Measurements from ENCODE around the gene TEC. TPM values are rescaled to one million over a fixed set of nuclear protein-coding genes. Genes with fewer than 3 reads are reported as not detected.

Gene TEC
- total RNA-seq, 2 experiments from 2014 or later: 2.1 to 11.5 TPM

- ChIA-PET CTCF (ENCODE audit: unreplicated experiment) (no interaction called here), POLR2A (interaction anchor here (0.7 to 1.4 kb wide), 4 partner anchors 16 to 436 kb away, joined by 3 to 10 read pairs (median 4); no protein-coding TSS in a partner anchor)
- intact Hi-C loops (cut with micrococcal nuclease; ENCODE audit: unreplicated experiment): no loop called here
- no TSS peak for BruUV-seq (replicated peaks)
- Histone ChIP-seq H3K4me1 (ENCODE audit: insufficient read depth, low read length, poor library complexity, severe bottlenecking) (no peaks in the 10 kb centered on the region), H4K20me1 (ENCODE audit: insufficient read depth, low read length) (no peaks in the 10 kb centered on the region), H3K27ac (ENCODE audit: low read depth, low read length, poor library complexity, severe bottlenecking) (no peak overlapping the region), H3K4me2 (ENCODE audit: low read length) (no peak overlapping the region), H3K79me2 (ENCODE audit: insufficient read depth, low read depth, low read length) (no peaks in the 10 kb centered on the region), H3K9me3 (ENCODE audit: low read length) (no peaks in the 10 kb centered on the region), H3K36me3 (ENCODE audit: insufficient read depth, low read length) (no peaks in the 10 kb centered on the region), H2AFZ (ENCODE audit: low read length) (no peak overlapping the region), H3K4me3 (ENCODE audit: low read depth, low read length, poor library complexity, severe bottlenecking) (no peak overlapping the region), H3K9me2 (ENCODE audit: insufficient read depth, low read length) (no peaks in the 10 kb centered on the region)
- no peak for TF ChIP-seq EZH2phosphoT487 (IDR thresholded peaks at IDR 0.05; ENCODE audit: borderline replicate concordance, low read depth, low read length)
- no peak for TF ChIP-seq CTCF (conservative IDR thresholded peaks at IDR 0.05; ENCODE audit: low read length)
- no peak for DNase-seq (ENCODE audit: low spot score)
Measured at GRCh38 chr4:48249378-48249777, 20.3 kb downstream of the TEC start.

GRCh38 chr4:48248559-48248953 is 21.1 kb downstream of the TEC start:
- Histone ChIP-seq H3K4me2 (ENCODE audit: low read length) (no peak overlapping the region), H3K27ac (ENCODE audit: low read depth, low read length, poor library complexity, severe bottlenecking) (no peak overlapping the region), H3K4me3 (ENCODE audit: low read depth, low read length, poor library complexity, severe bottlenecking) (no peak overlapping the region), H4K20me1 (ENCODE audit: insufficient read depth, low read length) (no peaks in the 10 kb centered on the region), H3K79me2 (ENCODE audit: insufficient read depth, low read depth, low read length) (no peaks in the 10 kb centered on the region), H3K4me1 (ENCODE audit: insufficient read depth, low read length, poor library complexity, severe bottlenecking) (no peaks in the 10 kb centered on the region), H2AFZ (ENCODE audit: low read length) (no peak overlapping the region), H3K9me3 (ENCODE audit: low read length) (no peaks in the 10 kb centered on the region), H3K9me2 (ENCODE audit: insufficient read depth, low read length) (no peaks in the 10 kb centered on the region), H3K36me3 (ENCODE audit: insufficient read depth, low read length) (no peaks in the 10 kb centered on the region)
- TF ChIP-seq CTCF (conservative IDR thresholded peaks at IDR 0.05; ENCODE audit: low read length) (no peak), EZH2phosphoT487 (IDR thresholded peaks at IDR 0.05; ENCODE audit: borderline replicate concordance, low read depth, low read length) (no peak)
- BruUV-seq (replicated peaks): no TSS peak
- intact Hi-C loops (cut with micrococcal nuclease; ENCODE audit: unreplicated experiment): no loop called here
- POLR2A ChIA-PET: interaction anchor here (0.7 to 1.4 kb wide), 4 partner anchors 15 to 435 kb away, joined by 3 to 10 read pairs (median 4); no protein-coding TSS in a partner anchor
- CTCF ChIA-PET (ENCODE audit: unreplicated experiment): no interaction called here
- no peak for DNase-seq (ENCODE audit: low spot score)

GRCh38 chr4:48247878-48248558 is 21.6 kb downstream of the TEC start:
- Histone ChIP-seq H3K79me2 (ENCODE audit: insufficient read depth, low read depth, low read length) (no peaks in the 10 kb centered on the region), H3K4me2 (ENCODE audit: low read length) (no peak overlapping the region), H4K20me1 (ENCODE audit: insufficient read depth, low read length) (no peaks in the 10 kb centered on the region), H3K36me3 (ENCODE audit: insufficient read depth, low read length) (no peaks in the 10 kb centered on the region), H3K4me1 (ENCODE audit: insufficient read depth, low read length, poor library complexity, severe bottlenecking) (no peaks in the 10 kb centered on the region), H2AFZ (ENCODE audit: low read length) (no peak overlapping the region), H3K9me3 (ENCODE audit: low read length) (no peaks in the 10 kb centered on the region), H3K27ac (ENCODE audit: low read depth, low read length, poor library complexity, severe bottlenecking) (no peak overlapping the region), H3K4me3 (ENCODE audit: low read depth, low read length, poor library complexity, severe bottlenecking) (no peak overlapping the region), H3K9me2 (ENCODE audit: insufficient read depth, low read length) (no peaks in the 10 kb centered on the region)
- TF ChIP-seq CTCF (conservative IDR thresholded peaks at IDR 0.05; ENCODE audit: low read length) (no peak), EZH2phosphoT487 (IDR thresholded peaks at IDR 0.05; ENCODE audit: borderline replicate concordance, low read depth, low read length) (no peak)
- ChIA-PET CTCF (ENCODE audit: unreplicated experiment) (no interaction called here), POLR2A (interaction anchor here (1.3 kb wide), 1 partner anchor 53 kb away, joined by 3 read pairs; no protein-coding TSS in a partner anchor)
- no peak for DNase-seq (ENCODE audit: low spot score)
- no TSS peak for BruUV-seq (replicated peaks)
- intact Hi-C loops (cut with micrococcal nuclease; ENCODE audit: unreplicated experiment): no loop called here
